Stimulated activated CD8-positive, alpha-beta memory T cell treated with anti-CD3 and anti-CD28 coated beads, Interleukin-7, amount 100 ng/mL, for 4 hours (primary cell): ENCODE measurements around the gene AKAP17A.
"Not testable (repeated sequence)": the region's sequence is repeated elsewhere in the genome, so short reads cannot be mapped to it uniquely, and the experiment has no call there.

Experiments
- DNase-seq, 2 donors: peaks; one replicate each; pipeline ENCODE4 v3.0.0-alpha.2; 2020; ENCODE audit warnings: low read depth in 2 of 2

AKAP17A gene

GRCh38 chrX:1602299-1602698 lies 10.9 kb downstream of the AKAP17A start:
- DNase-seq = no peak

GRCh38 chrX:1606496-1606895 lies 15.1 kb downstream of the AKAP17A start:
- no peak for DNase-seq

GRCh38 chrX:1609311-1609710 lies 17.9 kb downstream of the AKAP17A start:
- DNase-seq = no peak

- DNase-seq = no peak
Observed at GRCh38 chrX:1609762-1610161, 18.4 kb downstream of the AKAP17A start.

GRCh38 chrX:1610166-1610565 lies 18.8 kb downstream of the AKAP17A start:
- no peak for DNase-seq

- DNase-seq = no peak
Observed at GRCh38 chrX:1610736-1611135, 19.3 kb downstream of the AKAP17A start.

GRCh38 chrX:1612641-1613286 lies 21.4 kb downstream of the AKAP17A start:
- no peak for DNase-seq

GRCh38 chrX:1614927-1615326 lies 23.5 kb downstream of the AKAP17A start, which contains the start of gene ASMT:
TSS of gene ASMT (plus strand) at chrX:1615059. CDS start at chrX:1615200, 141 bp downstream.
- no peak for DNase-seq

- no peak for DNase-seq
Observed at GRCh38 chrX:1618689-1619088, 27.3 kb downstream of the AKAP17A start.

- DNase-seq = no peak
Observed at GRCh38 chrX:1623691-1624090, 32.3 kb downstream of the AKAP17A start.

- DNase-seq = not testable (repeated sequence)
Observed at GRCh38 chrX:1624158-1624860, 32.9 kb downstream of the AKAP17A start.

GRCh38 chrX:1624861-1625215 lies 33.4 kb downstream of the AKAP17A start:
- DNase-seq = not testable (repeated sequence)

GRCh38 chrX:1629244-1629643 lies 37.8 kb downstream of the AKAP17A start:
- DNase-seq = no peak

- no peak for DNase-seq
Observed at GRCh38 chrX:1646009-1646408, 54.6 kb downstream of the AKAP17A start.

- DNase-seq = no peak
Observed at GRCh38 chrX:1649621-1650020, 58.2 kb downstream of the AKAP17A start.
